Mesothelial cell of epicardium (in vitro differentiated cells): ENCODE measurements around the gene RAB40C. TPM values are rescaled to one million over a fixed set of nuclear protein-coding genes. Genes with fewer than 3 reads are reported as not detected.

Experiments used
- DNase-seq, 2 experiments: peaks; one replicate each; pipeline ENCODE4 v3.0.0; 2021; ENCODE audit warnings: low spot score in 2 of 2; ENCODE audit not compliant: unreplicated experiment in 2 of 2
- H3K27ac Mint-ChIP-seq: 2 replicates; pipeline ENCODE4 v1.8.0; 2021; ENCODE audit warnings: mixed read lengths
- H3K27me3 Mint-ChIP-seq: 2 replicates; pipeline ENCODE4 v1.8.0; 2021; ENCODE audit warnings: low read depth, mixed read lengths
- H3K36me3 Mint-ChIP-seq: 2 replicates; pipeline ENCODE4 v1.8.0; 2021; ENCODE audit warnings: mixed read lengths
- H3K4me1 Mint-ChIP-seq: 2 replicates; pipeline ENCODE4 v1.8.0; 2021; ENCODE audit warnings: mixed read lengths
- H3K4me3 Mint-ChIP-seq: 2 replicates; pipeline ENCODE4 v1.8.0; 2021; ENCODE audit warnings: mild to moderate bottlenecking, moderate library complexity, mixed read lengths
- H3K9me3 Mint-ChIP-seq: 2 replicates; pipeline ENCODE4 v1.8.0; 2021; ENCODE audit warnings: mixed read lengths
- total RNA-seq: library from RNA; stranded (reverse); gene quantifications from 3 replicates; pipeline ENCODE4 v1.2.1, GENCODE V29; 2021
- TF ChIP-seq, protein P1 (sequence below): fragments of 200-600 bp; sonication (generic); IDR thresholded peaks from one replicate; pipeline ENCODE4 v1.5.0; 2021; ENCODE audit warnings: antibody characterized with exemption; ENCODE audit not compliant: unreplicated experiment

The RAB40C gene
- total RNA-seq, 1 donor from 2014 or later = 25.5 TPM

DNA sequence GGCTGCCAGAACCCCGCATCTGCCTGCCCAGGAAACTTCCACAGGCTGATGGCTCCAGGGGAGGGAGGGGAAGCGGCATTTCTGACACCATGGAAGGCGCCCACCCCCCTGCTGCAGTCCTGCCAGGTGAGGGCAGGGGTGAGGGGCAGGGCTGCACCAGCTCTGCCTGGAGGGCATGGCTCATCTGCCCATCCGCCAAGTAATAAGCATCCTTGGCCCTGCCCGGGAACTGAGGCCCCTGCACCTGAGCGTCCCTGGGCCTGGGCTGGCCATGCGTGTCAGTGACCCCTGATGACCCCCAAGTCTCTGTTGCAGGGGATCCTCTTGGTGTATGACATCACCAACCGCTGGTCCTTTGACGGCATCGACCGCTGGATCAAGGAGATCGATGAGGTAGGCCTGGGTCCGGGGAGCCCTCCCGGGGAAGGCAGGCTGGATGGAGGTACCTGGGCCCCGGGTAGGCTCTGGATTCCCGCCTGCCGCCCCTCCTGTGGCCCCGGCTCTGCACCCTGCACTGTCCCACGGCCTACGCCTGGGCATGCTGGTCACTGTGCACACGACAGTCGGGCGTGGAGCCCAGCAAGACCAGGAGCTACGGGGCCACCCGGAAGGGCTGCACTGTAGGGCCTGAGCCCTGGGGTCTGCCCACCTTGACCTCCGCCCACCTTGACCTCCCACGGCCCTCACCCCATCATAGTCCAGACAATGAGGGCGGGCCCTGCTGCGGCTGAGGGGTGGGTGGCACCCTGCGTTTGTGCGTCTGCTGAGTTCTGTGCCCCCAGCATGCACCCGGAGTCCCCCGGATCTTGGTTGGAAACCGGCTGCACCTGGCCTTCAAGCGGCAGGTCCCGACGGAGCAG, 35.5 kb downstream of the RAB40C start:
- Mint-ChIP-seq H3K9me3 (no peaks in the 10 kb centered on the region), H3K4me1 (peaks cover 13% of the 10 kb centered on the region), H3K4me3 (no peak overlapping the region), H3K27ac (no peak overlapping the region), H3K27me3 (no peaks in the 10 kb centered on the region), H3K36me3 (no peaks in the 10 kb centered on the region)
- TF ChIP-seq, protein P1, sequence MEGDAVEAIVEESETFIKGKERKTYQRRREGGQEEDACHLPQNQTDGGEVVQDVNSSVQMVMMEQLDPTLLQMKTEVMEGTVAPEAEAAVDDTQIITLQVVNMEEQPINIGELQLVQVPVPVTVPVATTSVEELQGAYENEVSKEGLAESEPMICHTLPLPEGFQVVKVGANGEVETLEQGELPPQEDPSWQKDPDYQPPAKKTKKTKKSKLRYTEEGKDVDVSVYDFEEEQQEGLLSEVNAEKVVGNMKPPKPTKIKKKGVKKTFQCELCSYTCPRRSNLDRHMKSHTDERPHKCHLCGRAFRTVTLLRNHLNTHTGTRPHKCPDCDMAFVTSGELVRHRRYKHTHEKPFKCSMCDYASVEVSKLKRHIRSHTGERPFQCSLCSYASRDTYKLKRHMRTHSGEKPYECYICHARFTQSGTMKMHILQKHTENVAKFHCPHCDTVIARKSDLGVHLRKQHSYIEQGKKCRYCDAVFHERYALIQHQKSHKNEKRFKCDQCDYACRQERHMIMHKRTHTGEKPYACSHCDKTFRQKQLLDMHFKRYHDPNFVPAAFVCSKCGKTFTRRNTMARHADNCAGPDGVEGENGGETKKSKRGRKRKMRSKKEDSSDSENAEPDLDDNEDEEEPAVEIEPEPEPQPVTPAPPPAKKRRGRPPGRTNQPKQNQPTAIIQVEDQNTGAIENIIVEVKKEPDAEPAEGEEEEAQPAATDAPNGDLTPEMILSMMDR = no peak
- DNase-seq = no peak

DNA sequence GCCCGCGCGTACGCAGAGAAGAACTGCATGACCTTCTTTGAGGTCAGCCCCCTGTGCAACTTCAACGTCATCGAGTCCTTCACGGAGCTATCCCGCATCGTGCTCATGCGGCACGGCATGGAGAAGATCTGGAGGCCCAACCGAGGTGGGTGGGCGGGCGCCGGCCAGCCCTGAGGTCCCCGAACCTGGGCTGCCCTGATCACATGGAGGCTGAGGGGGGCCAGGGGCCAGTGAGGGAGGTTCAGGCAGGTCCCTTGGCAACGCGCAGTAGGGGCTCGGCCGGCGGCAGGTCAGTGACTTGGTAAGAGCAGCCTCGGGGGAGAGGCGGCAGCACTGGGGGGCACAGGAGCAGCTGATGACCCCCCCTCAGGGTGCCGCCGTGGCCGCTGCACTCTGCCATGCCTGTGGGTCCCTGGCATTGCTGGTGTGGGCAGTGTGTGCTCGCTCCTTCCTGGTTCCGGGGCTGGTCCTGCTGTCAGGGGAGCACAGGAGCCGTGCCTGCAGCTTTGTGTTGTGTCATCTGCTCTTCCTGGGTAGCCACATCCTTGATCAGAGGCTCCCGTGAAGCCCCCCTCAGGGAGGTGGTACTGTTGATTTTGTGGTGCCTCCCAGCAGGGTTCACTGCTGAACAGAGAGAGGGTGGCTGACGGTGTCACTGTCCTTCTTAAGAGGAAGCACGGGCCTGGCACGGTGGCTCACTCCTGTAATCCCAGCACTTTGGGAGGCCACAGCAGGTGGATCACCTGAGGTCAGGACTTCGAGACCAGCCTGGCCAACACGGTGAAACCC, 36.3 kb downstream of the RAB40C start:
- H3K27ac Mint-ChIP-seq = no peak overlapping the region

DNA sequence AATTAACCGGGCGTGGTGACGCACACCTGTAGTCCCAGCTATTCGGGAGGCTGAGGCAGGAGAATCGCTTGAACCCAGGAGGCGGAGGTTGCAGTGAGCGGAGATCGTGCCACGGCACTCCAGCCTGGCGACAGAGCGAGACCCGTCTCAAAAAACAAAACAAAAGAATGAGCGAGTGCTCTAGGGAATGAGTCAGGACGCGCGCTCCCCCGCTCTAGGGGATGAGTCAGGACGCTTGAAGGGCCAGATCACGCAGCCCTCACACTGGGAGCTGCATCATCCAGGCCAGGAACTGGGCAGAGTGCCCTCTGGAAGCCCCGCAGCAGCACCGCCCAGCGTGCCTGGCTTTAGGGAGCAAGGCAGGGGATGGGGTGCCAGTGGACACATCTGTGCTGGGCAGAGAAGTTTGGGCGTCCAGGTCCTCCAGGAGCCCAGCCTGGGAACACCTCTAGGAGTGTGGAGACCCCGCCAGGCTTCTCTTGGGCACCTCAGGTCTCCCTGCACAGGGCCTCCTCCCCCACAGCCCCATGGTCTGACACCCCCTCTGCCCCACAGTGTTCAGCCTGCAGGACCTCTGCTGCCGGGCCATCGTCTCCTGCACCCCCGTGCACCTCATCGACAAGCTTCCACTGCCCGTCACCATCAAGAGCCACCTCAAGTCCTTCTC, 37.1 kb downstream of the RAB40C start:
- no peak overlapping the region for H3K4me3 Mint-ChIP-seq
- no peaks in the 10 kb centered on the region for H3K9me3 Mint-ChIP-seq
- no peaks in the 10 kb centered on the region for H3K27me3 Mint-ChIP-seq
- peaks cover 8% of the 10 kb centered on the region for H3K4me1 Mint-ChIP-seq
- TF ChIP-seq, protein P1 = no peak
- H3K27ac Mint-ChIP-seq = no peak overlapping the region
- H3K36me3 Mint-ChIP-seq = no peaks in the 10 kb centered on the region
- DNase-seq = no peak

More for the DNA sequence above, 36.3 kb downstream of the RAB40C start:
- no peak for DNase-seq
- H3K4me3 Mint-ChIP-seq = no peak overlapping the region
- H3K9me3 Mint-ChIP-seq = no peaks in the 10 kb centered on the region
- TF ChIP-seq, protein P1 = no peak
- peaks cover 13% of the 10 kb centered on the region for H3K4me1 Mint-ChIP-seq
- no peaks in the 10 kb centered on the region for H3K36me3 Mint-ChIP-seq
- H3K27me3 Mint-ChIP-seq = no peaks in the 10 kb centered on the region

DNA sequence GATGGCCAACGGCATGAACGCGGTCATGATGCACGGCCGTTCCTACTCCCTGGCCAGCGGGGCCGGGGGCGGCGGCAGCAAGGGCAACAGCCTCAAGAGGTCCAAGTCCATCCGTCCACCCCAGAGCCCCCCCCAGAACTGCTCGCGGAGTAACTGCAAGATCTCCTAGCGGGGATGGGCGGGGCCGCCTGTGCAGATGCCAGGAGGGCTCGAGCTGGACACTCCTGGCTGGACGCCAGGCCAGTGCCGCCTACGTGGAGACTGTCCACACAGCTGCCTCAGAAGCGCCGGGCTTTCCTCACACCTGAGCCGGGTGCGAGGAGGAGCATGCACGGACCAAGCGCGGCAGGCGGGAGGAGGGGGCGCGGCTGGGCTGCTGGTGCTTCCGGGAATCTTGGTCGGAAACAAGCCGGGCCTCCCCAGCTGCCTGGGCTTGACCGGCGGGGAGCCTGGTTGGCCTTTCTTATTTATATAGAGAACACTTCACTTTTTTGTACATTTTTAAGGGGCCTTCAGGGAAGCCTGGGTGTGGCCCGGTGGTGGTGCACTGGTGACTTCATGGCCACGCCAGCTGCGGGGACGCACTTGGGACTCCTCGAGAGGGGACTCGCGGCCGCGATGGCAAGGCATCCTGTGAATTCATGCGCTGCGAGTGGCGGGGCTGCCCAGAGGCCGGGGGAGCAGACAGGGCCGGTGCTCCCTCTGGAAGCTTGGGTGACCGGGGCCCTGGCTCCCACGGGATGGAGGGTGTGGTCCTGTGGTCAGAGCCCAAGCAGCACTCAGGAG, 37.8 kb downstream of the RAB40C start:
- H3K4me3 Mint-ChIP-seq = no peak overlapping the region
- no peak overlapping the region for H3K27ac Mint-ChIP-seq
- H3K36me3 Mint-ChIP-seq = no peaks in the 10 kb centered on the region
- peaks cover 5% of the 10 kb centered on the region for H3K4me1 Mint-ChIP-seq
- no peaks in the 10 kb centered on the region for H3K9me3 Mint-ChIP-seq
- TF ChIP-seq, protein P1 = no peak
- peak in 1 of 2 experiments; percentile 27 for DNase-seq
- no peaks in the 10 kb centered on the region for H3K27me3 Mint-ChIP-seq
